GM12801 (cell line): ENCODE results near the gene KCNK4.

Source experiments
- TF ChIP-seq, protein P1 (sequence below): IDR thresholded peaks from one replicate; pipeline ENCODE4 v1.5.1; 2011; ENCODE audit warnings: control low read depth; ENCODE audit not compliant: insufficient read length; ENCODE audit errors: extremely low read depth

KCNK4 gene

GRCh38 chr11:64291262-64291751 lies at the start of gene KCNK4:
KCNK4 (plus strand) TSS chr11:64291302; CDS start chr11:64293019, 1,717 bp downstream.
- TF ChIP-seq, protein P1, sequence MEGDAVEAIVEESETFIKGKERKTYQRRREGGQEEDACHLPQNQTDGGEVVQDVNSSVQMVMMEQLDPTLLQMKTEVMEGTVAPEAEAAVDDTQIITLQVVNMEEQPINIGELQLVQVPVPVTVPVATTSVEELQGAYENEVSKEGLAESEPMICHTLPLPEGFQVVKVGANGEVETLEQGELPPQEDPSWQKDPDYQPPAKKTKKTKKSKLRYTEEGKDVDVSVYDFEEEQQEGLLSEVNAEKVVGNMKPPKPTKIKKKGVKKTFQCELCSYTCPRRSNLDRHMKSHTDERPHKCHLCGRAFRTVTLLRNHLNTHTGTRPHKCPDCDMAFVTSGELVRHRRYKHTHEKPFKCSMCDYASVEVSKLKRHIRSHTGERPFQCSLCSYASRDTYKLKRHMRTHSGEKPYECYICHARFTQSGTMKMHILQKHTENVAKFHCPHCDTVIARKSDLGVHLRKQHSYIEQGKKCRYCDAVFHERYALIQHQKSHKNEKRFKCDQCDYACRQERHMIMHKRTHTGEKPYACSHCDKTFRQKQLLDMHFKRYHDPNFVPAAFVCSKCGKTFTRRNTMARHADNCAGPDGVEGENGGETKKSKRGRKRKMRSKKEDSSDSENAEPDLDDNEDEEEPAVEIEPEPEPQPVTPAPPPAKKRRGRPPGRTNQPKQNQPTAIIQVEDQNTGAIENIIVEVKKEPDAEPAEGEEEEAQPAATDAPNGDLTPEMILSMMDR = no peak

DNA sequence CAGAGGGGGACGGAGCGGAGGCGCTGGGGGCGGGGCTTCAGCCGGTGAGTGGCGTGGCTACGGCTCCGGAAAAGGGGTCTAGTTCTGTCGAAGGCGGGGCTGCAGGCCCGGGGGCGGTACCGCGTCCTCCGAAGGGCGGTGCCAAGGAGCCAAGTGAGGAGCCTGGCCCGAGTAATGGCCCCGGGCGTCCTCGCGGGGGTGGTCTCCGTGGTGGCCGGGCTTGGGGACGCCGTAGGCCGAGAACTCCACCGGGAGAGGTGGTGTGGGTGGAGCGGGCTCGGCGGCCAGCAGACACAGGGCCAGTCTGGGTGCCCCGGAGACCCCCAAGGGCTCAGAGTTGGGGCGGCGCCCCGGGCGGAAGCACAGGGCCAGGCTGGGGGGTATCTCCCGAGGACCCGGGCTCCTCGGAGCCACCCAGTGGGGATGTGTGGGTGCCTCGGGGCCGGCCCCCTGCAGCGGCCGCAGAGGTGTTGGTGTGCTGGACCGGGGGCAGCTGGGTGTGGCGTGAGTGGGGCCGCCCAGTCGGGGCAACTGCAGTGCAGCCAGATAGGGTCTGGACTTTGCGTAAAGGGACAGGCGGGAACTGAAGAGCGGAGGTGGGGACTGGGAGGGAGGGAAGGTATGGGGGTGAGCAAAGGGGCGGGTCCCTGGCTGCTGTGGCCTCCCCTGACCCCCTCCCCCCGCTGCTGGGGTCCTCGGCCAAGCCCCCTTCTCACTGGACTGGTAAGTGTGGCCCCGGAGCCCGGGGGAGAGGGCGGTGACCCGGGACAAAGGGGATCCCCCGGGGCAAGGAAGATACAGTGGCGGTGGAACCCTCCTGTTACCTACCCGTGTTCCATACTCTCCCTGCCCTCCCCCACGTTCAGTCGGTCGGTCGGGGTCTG lies 49.4 kb upstream of the KCNK4 start:
- TF ChIP-seq, protein P1 = no peak

DNA sequence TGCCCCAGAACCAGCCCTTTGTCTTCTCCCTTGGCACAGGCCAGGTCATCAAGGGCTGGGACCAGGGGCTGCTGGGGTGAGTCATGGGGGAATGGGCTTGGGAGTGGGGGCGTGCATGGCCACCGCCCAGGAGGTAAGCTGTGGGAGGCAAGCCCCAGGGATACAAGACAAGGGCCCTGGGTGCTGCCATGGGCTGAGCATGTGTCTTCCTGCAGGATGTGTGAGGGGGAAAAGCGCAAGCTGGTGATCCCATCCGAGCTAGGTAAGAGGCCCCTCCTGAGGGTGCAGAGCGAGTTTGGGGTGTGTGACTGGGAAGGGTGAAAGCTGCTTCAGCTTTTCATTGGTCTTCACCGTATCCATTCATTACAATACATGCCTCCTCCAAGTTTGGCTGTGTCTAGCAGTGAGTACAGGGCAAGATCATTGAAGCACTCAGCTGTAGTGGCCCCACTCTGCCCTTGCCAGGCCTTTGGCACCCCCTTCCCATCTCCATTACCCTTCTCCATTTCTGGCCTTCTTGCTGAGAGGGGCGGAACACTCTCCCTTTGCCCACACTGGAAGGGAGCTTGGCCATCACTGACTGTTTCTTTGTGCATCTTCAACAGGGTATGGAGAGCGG lies 47.8 kb upstream of the KCNK4 start:
- TF ChIP-seq, protein P1 = no peak

DNA sequence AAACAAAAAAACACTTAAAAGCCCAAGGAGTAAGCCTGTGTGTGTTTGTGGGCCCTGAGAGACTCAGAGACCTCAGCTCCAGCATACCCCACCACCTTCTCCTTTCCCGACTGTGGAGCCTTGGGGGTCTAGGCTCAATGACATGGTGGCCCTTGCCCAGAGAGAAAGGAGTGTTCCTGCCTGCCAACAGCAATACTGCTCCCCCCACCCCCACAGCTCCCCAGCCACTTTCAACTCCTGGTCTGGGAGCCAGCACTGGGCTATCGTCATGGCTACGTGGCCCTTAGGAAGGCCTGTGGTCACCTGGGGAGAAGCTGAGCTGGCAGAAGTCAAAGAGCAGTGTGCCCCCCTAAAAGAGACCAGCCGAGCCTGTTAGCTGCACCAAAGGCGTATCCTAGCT lies 47.0 kb upstream of the KCNK4 start:
- TF ChIP-seq, protein P1 = no peak

DNA sequence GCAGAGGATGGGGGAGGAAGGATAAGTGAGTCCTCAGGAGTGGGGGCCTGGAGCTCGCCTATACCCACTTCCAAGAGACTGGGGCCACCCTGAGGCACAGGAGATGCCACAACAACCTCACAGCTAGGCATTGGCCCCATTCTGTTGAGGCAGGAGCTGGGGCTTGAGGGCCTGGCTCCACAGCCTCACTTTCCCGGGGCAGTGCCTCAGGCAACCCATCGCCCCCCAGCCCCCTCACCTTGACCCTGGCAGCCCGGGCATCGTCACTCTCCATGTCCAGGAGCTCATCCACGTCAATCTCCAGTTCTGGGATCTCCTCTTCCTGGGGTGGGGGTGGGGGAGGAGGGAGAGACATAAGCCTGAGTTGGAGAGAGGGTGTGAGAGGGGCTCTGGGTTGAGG lies 46.1 kb upstream of the KCNK4 start:
- TF ChIP-seq, protein P1 = no peak

DNA sequence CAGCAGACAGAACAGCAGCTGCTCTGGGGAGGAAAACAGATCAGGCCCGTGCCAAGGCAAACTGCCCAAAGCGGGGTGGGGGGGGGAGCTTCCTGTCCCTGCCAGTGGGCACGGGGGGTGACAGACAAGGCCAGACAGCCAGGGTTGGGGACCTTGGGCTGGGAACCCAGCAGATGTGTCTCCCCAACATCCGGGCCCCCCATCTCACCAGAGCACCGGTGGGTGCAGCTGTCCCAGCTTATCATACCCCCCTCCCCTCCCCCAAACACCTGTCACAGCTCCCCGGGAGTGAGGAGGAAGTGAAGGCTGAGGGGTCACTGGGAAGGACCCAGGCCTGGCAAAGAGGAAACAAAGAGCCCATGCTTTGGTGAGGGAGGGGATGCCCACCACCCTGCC lies 45.7 kb upstream of the KCNK4 start:
- TF ChIP-seq, protein P1 = no peak

DNA sequence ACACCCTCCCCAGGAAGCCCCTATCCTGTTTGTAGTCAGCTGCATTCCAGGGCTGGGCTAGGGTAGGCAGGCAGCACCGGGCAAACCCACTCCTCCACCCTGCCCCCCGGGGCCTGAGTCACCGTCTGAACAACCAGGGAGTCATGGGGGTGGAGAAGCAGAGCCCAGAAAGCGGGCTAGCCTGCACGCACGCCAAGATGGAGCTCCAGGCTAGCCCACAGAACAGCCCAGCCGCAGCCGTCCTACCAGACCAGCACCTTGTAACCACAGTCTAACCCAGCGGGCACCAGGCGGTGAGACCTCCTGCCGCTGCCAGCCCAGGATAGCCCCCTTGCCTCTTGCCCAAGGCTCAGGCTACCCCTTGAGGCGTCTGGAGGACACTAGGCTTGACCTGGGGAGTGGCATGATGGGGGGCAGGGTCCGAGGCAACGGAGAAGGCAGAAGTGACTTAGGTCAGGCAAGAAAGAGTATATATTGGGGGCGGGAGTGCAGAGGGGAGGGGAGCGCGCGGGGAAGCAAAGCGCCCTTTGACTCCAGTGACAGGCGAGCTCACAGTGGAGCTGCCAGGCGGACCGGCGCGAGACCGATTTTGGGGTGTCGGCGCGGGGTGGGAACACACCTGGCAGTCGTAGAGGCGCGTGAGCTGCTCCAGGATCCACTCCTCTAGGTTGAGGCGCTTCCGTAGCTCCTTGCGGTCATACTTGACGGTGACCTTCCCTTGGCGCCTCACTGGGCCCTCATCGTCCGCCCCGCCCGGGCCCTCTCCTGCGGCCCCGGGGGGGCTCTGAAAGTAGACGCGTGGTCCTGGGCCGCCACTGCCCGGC lies 45.1 kb upstream of the KCNK4 start:
- TF ChIP-seq, protein P1 = no peak
